HepG2 (cell line): Measurements from ENCODE around the gene ST6GALNAC2.

Experiments
- GABPB1 ChIP-seq: IDR thresholded peaks from 2 replicates; pipeline ENCODE4 v1.6.1; 2016; ENCODE audit warnings: mild to moderate bottlenecking, missing genetic modification reagents, moderate library complexity, missing compliant biosample characterization
- PAF1 ChIP-seq: IDR thresholded peaks from 2 replicates; pipeline ENCODE4 v1.6.1; 2016; ENCODE audit warnings: missing genetic modification reagents, missing compliant biosample characterization
- REST ChIP-seq, 2 experiments: IDR thresholded peaks; 2 replicates each; pipeline ENCODE4 v1.6.1; 2011 to 2012; ENCODE audit warnings: low read length in 2 of 2, borderline replicate concordance in 1 of 2, low read depth in 1 of 2, mild to moderate bottlenecking in 1 of 2, moderate library complexity in 1 of 2
- SIX1 ChIP-seq: sonication (generic); formaldehyde crosslinking; IDR thresholded peaks from 2 replicates; pipeline ENCODE4 v1.4.0; 2020; ENCODE audit warnings: missing genetic modification reagents, borderline replicate concordance
- ZBTB1 ChIP-seq: sonication (generic); formaldehyde crosslinking; IDR thresholded peaks from 2 replicates; pipeline ENCODE4 v1.4.0; 2020; ENCODE audit warnings: missing genetic modification reagents, borderline replicate concordance
- ZNF274 ChIP-seq: sonication (generic); formaldehyde crosslinking; IDR thresholded peaks from 2 replicates; pipeline ENCODE4 v1.5.1; 2020; ENCODE audit warnings: mild to moderate bottlenecking, missing genetic modification reagents
- ZNF569 ChIP-seq: sonication (generic); formaldehyde crosslinking; IDR thresholded peaks from 2 replicates; pipeline ENCODE4 v1.5.0; 2020; ENCODE audit warnings: mild to moderate bottlenecking, missing genetic modification reagents, moderate library complexity, borderline replicate concordance

- TF ChIP-seq SIX1 (CRISPR knock-in tag), result no peak
- TF ChIP-seq PAF1, result no peak
- TF ChIP-seq ZBTB1, result no peak
- TF ChIP-seq REST (IDR thresholded peaks at IDR 0.05; ENCODE audit: borderline replicate concordance in 1 of 2, low read depth in 1 of 2, low read length in 2 of 2), result no peak
- TF ChIP-seq ZNF274 (CRISPR knock-in tag), result no peak
- TF ChIP-seq GABPB1 (CRISPR knock-in tag), result no peak
- no peak for TF ChIP-seq ZNF569 (CRISPR knock-in tag)
These were observed 53.5 kb downstream of the ST6GALNAC2 start for GRCh38 chr17:76532072-76532651.
